ENCODE measurements around the gene CD101.

The CD101 gene

DNA sequence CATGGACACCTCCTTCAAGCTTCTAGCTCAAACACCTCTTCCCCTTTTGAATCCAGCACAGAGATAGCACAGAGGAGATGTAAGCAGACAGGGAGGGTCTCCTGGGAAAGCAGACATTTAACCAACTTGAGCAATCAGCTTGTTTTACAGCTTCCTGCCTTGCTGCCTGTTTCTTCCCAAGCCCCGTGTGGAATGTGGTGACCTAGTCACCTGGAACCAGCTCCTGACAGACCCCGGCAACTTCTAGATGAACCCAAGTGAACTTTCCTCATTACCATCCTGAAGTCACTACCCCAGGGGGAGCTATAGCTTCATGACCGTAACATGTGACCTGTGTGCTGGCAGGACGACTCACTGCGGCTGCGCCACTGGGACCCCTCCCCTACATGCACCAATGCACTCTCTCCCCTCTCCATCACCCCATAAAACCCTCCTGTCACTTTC is 34.5 kb downstream of the CD101 start:
- Histone ChIP-seq H3K4me3 (ENCODE audit: insufficient read length, low read depth) (no peak overlapping the region), H3K36me3 (ENCODE audit: insufficient read depth, insufficient read length, low read length) (no peaks in the 10 kb centered on the region), H3K4me1 (ENCODE audit: insufficient read depth, insufficient read length) (peaks cover 4% of the 10 kb centered on the region), H3K27me3 (ENCODE audit: insufficient read depth, insufficient read length) (no peaks in the 10 kb centered on the region), H3K9me3 (ENCODE audit: insufficient read depth, low read length) (no peaks in the 10 kb centered on the region), H3K9ac (ENCODE audit: insufficient read length, low read depth) (no peak overlapping the region)
- TF ChIP-seq YY1 (IDR thresholded peaks at IDR 0.05; ENCODE audit: insufficient read depth, insufficient read length), result no peak
- no peak for TF ChIP-seq SUZ12 (IDR thresholded peaks at IDR 0.05; ENCODE audit: extremely low read depth, insufficient read depth, insufficient read length)
- TF ChIP-seq ZNF274 (IDR thresholded peaks at IDR 0.05; ENCODE audit: low read depth, low read length), result no peak
- peak; percentile 22 for DNase-seq (ENCODE audit: low read depth, low spot score)

DNA sequence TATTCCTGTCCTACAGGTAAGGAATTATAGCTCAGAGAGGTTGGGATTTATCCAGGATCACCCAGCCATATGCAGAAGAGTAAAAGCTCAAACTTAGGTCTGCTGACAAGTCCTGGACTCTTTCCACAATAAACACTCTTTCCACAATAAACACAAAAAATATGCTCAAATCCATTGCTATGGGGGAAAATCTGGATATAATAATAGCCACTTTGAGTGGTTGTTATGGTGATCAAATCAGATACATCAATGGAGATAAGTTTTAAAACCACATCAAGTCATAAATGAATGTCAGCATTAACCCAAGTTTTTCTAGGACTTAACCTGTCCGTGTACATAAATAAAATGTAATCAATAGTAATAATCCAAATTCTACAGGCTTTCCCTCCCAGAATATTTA is 36.2 kb downstream of the CD101 start:
- Histone ChIP-seq H3K27me3 (ENCODE audit: insufficient read depth, insufficient read length) (no peaks in the 10 kb centered on the region), H3K9me3 (ENCODE audit: insufficient read depth, low read length) (no peaks in the 10 kb centered on the region), H3K4me1 (ENCODE audit: insufficient read depth, insufficient read length) (peaks cover 4% of the 10 kb centered on the region), H3K9ac (ENCODE audit: insufficient read length, low read depth) (no peak overlapping the region), H3K4me3 (ENCODE audit: insufficient read length, low read depth) (no peak overlapping the region), H3K36me3 (ENCODE audit: insufficient read depth, insufficient read length, low read length) (no peaks in the 10 kb centered on the region)
- DNase-seq (ENCODE audit: low read depth, low spot score), result no peak
- TF ChIP-seq ZNF274 (IDR thresholded peaks at IDR 0.05; ENCODE audit: low read depth, low read length) (no peak), YY1 (IDR thresholded peaks at IDR 0.05; ENCODE audit: insufficient read depth, insufficient read length) (no peak), SUZ12 (IDR thresholded peaks at IDR 0.05; ENCODE audit: extremely low read depth, insufficient read depth, insufficient read length) (no peak)

DNA sequence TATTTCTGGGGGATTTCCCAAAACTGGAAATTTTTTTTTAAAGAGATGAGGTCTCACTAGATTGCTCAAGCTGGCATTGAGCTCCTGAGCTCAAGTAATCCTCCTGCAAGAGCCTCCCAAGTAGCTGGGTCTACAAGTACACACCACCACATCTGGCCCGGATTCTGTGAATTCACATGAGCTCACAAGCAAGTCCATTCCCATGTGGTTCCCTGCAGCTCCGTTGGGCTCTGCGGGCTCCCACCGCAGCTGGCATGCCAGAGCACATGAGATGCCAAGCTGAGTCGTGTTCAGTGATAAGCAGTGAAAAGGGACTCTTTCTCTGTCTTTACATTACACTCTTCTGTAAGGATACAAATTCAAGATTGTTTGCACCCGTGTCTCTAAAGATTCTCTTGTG is 36.7 kb downstream of the CD101 start:
- H3K4me1 ChIP-seq (ENCODE audit: insufficient read depth, insufficient read length), result peaks cover 4% of the 10 kb centered on the region
- H3K4me3 ChIP-seq (ENCODE audit: insufficient read length, low read depth), result no peak overlapping the region
- DNase-seq (ENCODE audit: low read depth, low spot score), result no peak
- no peaks in the 10 kb centered on the region for H3K27me3 ChIP-seq (ENCODE audit: insufficient read depth, insufficient read length)
- H3K9me3 ChIP-seq (ENCODE audit: insufficient read depth, low read length), result no peaks in the 10 kb centered on the region
- H3K9ac ChIP-seq (ENCODE audit: insufficient read length, low read depth), result no peak overlapping the region
- no peak for TF ChIP-seq ZNF274 (IDR thresholded peaks at IDR 0.05; ENCODE audit: low read depth, low read length)
- no peak for TF ChIP-seq YY1 (IDR thresholded peaks at IDR 0.05; ENCODE audit: insufficient read depth, insufficient read length)
- no peak for TF ChIP-seq SUZ12 (IDR thresholded peaks at IDR 0.05; ENCODE audit: extremely low read depth, insufficient read depth, insufficient read length)
- H3K36me3 ChIP-seq (ENCODE audit: insufficient read depth, insufficient read length, low read length), result no peaks in the 10 kb centered on the region

DNA sequence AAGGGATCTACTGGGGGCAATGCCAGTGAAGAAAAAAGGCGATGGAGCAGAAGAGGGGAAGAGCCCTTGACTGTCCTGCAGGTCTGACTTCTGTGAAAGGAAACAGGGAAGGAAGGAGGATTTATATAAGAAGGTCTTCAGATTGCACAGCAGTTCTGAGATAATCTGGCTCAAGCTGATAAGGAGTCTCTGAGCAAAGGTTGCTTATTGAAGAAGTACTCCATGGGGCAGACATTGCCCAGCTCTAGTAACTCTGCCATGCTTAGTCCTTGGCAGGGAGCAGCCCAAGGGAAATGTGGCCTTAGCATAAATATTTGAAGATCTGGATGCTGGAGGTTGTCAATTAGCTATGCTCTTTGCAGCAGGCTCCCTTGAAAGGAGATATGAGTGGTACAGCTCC is 42.7 kb downstream of the CD101 start:
- TF ChIP-seq YY1 (IDR thresholded peaks at IDR 0.05; ENCODE audit: insufficient read depth, insufficient read length), result no peak
- Histone ChIP-seq H3K36me3 (ENCODE audit: insufficient read depth, insufficient read length, low read length) (peaks cover 5% of the 10 kb centered on the region), H3K9ac (ENCODE audit: insufficient read length, low read depth) (no peak overlapping the region), H3K27me3 (ENCODE audit: insufficient read depth, insufficient read length) (no peaks in the 10 kb centered on the region), H3K4me3 (ENCODE audit: insufficient read length, low read depth) (no peak overlapping the region), H3K4me1 (ENCODE audit: insufficient read depth, insufficient read length) (no peaks in the 10 kb centered on the region), H3K9me3 (ENCODE audit: insufficient read depth, low read length) (peaks cover 3% of the 10 kb centered on the region; the same call in 1 of the 2 replicates)
- no peak for DNase-seq (ENCODE audit: low read depth, low spot score)

DNA sequence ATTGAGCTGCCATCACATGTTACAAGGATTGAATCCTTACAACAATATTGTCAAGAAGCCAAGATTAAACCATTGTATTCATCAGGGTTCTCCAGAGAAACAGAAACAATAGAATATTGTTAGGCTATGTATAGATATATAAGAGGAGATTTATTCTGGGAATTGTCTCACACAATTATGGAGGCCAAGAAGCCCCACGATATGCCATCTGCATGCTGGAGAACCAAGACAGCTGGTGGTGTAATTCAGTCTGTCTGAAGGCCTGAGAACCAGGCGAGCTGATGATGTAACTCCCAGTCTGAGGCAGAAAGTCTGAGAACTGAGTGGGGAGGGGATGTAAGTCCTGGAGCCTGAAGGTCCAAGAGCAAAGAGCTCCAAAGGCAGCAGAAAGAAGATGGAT is 44.1 kb downstream of the CD101 start:
- H3K36me3 ChIP-seq (ENCODE audit: insufficient read depth, insufficient read length, low read length), result peaks cover 8% of the 10 kb centered on the region
- H3K27me3 ChIP-seq (ENCODE audit: insufficient read depth, insufficient read length), result no peaks in the 10 kb centered on the region
- H3K4me3 ChIP-seq (ENCODE audit: insufficient read length, low read depth), result no peak overlapping the region
- H3K9me3 ChIP-seq (ENCODE audit: insufficient read depth, low read length), result peaks cover 3% of the 10 kb centered on the region; the same call in 1 of the 2 replicates
- no peak overlapping the region for H3K9ac ChIP-seq (ENCODE audit: insufficient read length, low read depth)
- no peaks in the 10 kb centered on the region for H3K4me1 ChIP-seq (ENCODE audit: insufficient read depth, insufficient read length)
- DNase-seq (ENCODE audit: low read depth, low spot score), result no peak
- TF ChIP-seq ZNF274 (IDR thresholded peaks at IDR 0.05; ENCODE audit: low read depth, low read length), result no peak

DNA sequence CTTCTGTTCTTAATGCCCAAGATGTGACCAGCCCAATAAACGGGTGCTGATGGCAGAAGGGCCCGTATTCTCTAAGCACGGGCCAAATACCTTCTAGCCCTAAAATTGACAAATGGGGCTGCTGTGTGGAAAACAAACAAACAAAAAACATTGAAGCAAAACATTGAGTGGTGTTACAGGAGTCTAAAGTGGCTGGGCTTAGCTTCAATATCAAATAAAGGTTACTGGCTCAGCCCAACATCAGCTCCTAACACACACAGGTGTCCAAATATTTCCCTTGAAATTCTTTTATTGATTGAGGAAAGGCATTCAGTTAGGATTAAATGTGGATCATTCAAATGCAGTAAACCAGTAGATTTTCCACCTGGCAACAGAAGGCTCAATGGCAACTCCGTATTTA is 45.2 kb downstream of the CD101 start:
- DNase-seq (ENCODE audit: low read depth, low spot score), result no peak
- H3K4me1 ChIP-seq (ENCODE audit: insufficient read depth, insufficient read length), result no peaks in the 10 kb centered on the region

DNA sequence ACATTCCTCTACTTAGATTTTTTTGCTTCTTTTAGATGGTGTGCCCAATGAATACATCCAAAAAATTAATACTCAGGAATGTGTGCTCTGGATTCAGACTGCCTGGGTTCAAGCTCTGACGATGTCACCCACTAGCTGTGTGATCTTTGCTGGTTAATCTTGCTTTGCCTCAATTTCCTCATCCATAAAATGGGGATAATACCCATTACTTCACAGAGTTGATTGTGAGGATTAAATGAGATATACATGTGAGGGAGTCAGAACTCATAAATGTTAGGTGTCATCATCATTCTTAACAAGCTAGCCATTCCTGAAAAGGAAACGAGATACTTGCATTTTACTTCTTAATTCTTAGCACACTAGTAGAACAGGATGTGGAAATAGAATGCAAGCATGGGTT is 45.7 kb downstream of the CD101 start:
- Histone ChIP-seq H3K9me3 (ENCODE audit: insufficient read depth, low read length) (peaks cover 3% of the 10 kb centered on the region; the same call in 1 of the 2 replicates), H3K9ac (ENCODE audit: insufficient read length, low read depth) (no peak overlapping the region), H3K36me3 (ENCODE audit: insufficient read depth, insufficient read length, low read length) (peaks cover 8% of the 10 kb centered on the region), H3K4me3 (ENCODE audit: insufficient read length, low read depth) (no peak overlapping the region), H3K27me3 (ENCODE audit: insufficient read depth, insufficient read length) (no peaks in the 10 kb centered on the region), H3K4me1 (ENCODE audit: insufficient read depth, insufficient read length) (no peaks in the 10 kb centered on the region)
- TF ChIP-seq ZNF274 (IDR thresholded peaks at IDR 0.05; ENCODE audit: low read depth, low read length) (no peak), SUZ12 (IDR thresholded peaks at IDR 0.05; ENCODE audit: extremely low read depth, insufficient read depth, insufficient read length) (no peak), YY1 (IDR thresholded peaks at IDR 0.05; ENCODE audit: insufficient read depth, insufficient read length) (no peak)
- DNase-seq (ENCODE audit: low read depth, low spot score), result no peak

More for the DNA sequence above, 45.2 kb downstream of the CD101 start:
- H3K9me3 ChIP-seq (ENCODE audit: insufficient read depth, low read length), result peaks cover 3% of the 10 kb centered on the region; the same call in 1 of the 2 replicates
- no peak for TF ChIP-seq ZNF274 (IDR thresholded peaks at IDR 0.05; ENCODE audit: low read depth, low read length)
- TF ChIP-seq SUZ12 (IDR thresholded peaks at IDR 0.05; ENCODE audit: extremely low read depth, insufficient read depth, insufficient read length), result no peak
- no peak for TF ChIP-seq YY1 (IDR thresholded peaks at IDR 0.05; ENCODE audit: insufficient read depth, insufficient read length)
- H3K27me3 ChIP-seq (ENCODE audit: insufficient read depth, insufficient read length), result no peaks in the 10 kb centered on the region
- H3K9ac ChIP-seq (ENCODE audit: insufficient read length, low read depth), result no peak overlapping the region
- H3K4me3 ChIP-seq (ENCODE audit: insufficient read length, low read depth), result no peak overlapping the region
- H3K36me3 ChIP-seq (ENCODE audit: insufficient read depth, insufficient read length, low read length), result peaks cover 8% of the 10 kb centered on the region

DNA sequence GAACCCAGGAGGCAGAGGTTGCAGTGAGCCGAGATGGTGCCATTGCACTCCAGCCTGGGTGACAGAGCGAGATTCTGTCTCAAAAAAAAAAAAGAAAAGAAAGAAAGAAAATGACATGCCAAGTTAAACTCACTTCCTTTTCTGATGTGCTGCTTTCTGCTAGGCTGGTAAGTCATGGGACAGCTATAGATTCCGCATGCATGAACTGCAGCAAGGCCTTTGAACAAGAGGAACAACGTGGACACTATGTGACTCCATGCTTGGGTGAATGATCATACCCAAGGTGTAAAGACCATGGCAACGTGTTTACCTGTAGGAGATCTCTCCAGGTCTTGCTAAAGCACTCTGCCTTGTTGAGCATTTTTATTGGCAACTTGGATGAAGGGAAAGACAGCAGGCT is 48.3 kb downstream of the CD101 start:
- TF ChIP-seq YY1 (IDR thresholded peaks at IDR 0.05; ENCODE audit: insufficient read depth, insufficient read length) (no peak), ZNF274 (IDR thresholded peaks at IDR 0.05; ENCODE audit: low read depth, low read length) (no peak)
- H3K4me3 ChIP-seq (ENCODE audit: insufficient read length, low read depth), result no peak overlapping the region
- no peak overlapping the region for H3K9ac ChIP-seq (ENCODE audit: insufficient read length, low read depth)
- no peak for DNase-seq (ENCODE audit: low read depth, low spot score)
- H3K36me3 ChIP-seq (ENCODE audit: insufficient read depth, insufficient read length, low read length), result peaks cover 8% of the 10 kb centered on the region
- H3K27me3 ChIP-seq (ENCODE audit: insufficient read depth, insufficient read length), result no peaks in the 10 kb centered on the region
- no peaks in the 10 kb centered on the region for H3K4me1 ChIP-seq (ENCODE audit: insufficient read depth, insufficient read length)
- H3K9me3 ChIP-seq (ENCODE audit: insufficient read depth, low read length), result no peaks in the 10 kb centered on the region
